GM21423 (cell line): ENCODE measurements around the gene LGALS3BP.

Experiments
- ATAC-seq: cut with Tn5 transposase; IDR thresholded peaks from one replicate; pipeline ENCODE4 v1.9.1; 2021; ENCODE audit warnings: mild to moderate bottlenecking, moderate library complexity; ENCODE audit not compliant: unreplicated experiment

The LGALS3BP gene

DNA sequence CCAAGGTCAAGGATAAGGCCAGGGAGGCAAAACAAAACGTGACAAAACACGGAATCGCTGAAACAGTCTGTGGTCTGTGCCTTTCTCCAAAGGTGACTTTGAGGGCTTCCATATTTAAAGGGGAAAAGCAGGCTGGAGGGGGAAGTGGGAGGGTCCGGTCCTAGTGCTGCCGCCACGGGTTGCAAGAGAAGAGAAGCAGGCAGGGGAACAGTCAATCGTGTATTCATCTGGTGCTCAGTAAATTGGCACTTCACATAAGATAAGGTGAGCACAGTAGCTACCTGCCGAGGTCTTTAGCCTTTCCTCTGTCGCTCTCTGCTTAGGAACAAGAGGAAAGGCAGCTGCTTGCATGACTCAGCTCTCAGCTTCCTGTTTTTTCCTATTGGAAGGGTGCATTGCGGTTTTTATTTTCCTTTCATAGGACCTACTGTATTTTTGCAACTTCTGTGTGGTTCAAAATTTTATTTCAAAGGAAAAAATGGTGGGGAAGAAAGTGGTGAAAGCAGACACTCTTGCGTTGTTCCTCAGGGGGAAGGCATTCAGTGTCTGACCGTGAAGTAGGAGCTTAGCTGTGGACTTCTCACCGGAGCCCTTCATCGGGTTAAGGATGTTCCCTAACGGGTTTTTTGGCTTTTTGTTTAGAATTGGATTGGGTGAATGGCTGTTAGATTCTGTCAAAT is 7.1 kb upstream of the LGALS3BP start:
- ATAC-seq = no peak

DNA sequence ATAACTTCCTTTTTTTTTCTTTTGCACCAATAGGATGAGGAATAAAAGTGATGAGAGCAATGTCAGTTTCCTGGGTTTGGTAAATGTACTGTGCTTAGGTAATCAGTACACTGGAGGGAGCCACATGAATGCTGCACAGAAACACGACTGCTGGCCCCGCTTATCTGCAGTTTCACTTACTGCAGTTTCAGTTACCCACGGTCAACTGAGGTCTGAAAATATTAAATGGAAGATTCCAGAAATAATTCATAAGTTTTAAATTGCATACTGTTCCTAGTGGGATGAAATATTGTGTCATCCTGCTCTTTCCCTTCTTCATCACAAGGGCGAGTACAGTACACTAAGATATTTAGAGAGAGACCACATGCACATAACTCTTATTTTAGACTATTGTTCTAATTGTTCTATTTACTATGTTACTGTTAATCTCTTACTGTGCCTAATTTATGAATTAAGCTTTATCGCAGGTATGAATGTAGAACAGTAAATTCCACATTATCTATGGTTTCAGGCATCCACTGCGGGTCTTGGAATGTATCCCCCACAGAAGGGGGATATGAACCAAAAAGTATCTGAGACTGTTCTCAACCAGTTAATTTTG is 6.4 kb upstream of the LGALS3BP start:
- no peak for ATAC-seq

DNA sequence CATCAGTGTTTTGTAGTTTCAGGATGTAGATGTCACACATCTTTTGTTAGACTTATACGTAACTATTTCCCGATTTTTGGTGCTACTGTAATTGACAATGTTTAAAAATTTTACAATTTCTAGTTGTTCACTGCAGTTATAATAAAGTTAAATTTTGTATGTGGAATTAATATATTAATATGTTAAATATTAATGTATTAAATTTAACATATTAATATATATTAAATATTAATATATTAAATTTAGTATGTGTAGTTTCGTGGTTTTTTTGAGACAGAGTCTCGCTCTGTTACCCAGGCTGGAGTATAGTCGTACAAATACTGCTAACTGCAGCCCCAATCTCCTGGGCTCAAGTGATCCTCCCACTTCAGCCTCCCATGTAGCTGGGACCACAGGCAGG is 5.7 kb upstream of the LGALS3BP start:
- no peak for ATAC-seq

DNA sequence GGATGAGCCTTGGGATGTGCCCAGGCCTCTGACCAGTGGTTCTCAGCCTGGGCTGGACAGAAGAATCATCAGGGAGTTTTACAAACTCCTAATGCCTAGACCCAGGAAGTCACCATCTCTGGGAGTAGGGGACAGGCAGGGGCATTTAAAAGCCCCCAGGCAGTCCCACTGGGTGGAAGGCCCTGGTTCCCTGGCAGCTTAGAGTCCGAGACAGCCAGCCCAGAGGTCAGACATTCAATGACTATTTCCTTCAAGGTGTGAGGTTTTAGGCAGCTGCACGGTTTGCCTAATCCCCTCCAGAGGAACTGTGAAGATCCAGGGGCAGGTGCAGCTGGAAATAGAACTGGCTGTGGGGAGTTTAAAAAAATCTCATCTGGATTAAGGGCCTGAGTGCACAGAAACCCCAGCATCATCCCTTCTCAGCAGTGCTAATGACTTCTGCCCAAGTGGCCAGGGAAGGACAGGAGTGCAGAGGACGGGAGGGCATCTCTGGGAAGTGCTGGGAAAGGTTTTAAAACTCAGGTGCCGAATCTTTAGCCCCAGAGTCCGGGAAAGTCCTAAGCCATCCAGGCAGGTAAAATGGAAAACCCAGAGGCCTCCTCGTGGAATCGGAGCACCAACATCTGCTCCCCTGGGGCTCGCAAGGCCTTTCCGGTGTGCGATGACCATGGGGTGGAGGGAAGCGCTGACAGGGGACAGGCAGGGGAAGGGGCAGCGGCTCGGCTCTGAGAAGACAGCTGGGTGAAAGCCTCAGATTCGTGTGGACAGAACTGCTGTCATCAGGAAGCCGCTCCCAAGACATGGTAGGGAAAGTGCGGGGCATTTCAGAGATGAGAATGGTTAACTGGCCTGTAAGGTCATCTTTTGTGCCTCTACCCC is 1.5 kb upstream of the LGALS3BP start:
- no peak for ATAC-seq

DNA sequence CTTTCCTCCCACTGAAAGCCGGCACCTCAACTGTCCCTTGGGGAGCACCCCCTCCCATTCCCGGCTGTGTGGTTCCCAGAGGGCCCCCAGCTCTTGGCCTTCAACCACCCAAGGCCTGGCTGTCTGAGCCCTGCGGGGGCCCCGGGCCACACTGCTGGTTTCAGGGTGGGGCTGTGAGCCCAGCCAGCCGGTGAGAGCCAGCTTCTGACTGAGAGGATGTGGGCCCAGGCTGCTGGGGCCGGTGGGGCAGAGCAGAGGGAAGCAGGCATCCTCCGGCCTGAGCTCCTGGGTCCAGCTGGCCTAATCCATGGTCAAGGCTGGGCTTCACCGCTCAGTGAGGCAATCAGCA is 875 bp upstream of the LGALS3BP start:
- ATAC-seq = no peak

GRCh38 chr17:78977997-78978973 is 1.4 kb downstream of the LGALS3BP start:
- ATAC-seq = no peak

GRCh38 chr17:78977681-78977943 is 2.1 kb downstream of the LGALS3BP start:
- ATAC-seq = no peak

GRCh38 chr17:78976907-78977680 is 2.6 kb downstream of the LGALS3BP start:
- ATAC-seq = no peak

DNA sequence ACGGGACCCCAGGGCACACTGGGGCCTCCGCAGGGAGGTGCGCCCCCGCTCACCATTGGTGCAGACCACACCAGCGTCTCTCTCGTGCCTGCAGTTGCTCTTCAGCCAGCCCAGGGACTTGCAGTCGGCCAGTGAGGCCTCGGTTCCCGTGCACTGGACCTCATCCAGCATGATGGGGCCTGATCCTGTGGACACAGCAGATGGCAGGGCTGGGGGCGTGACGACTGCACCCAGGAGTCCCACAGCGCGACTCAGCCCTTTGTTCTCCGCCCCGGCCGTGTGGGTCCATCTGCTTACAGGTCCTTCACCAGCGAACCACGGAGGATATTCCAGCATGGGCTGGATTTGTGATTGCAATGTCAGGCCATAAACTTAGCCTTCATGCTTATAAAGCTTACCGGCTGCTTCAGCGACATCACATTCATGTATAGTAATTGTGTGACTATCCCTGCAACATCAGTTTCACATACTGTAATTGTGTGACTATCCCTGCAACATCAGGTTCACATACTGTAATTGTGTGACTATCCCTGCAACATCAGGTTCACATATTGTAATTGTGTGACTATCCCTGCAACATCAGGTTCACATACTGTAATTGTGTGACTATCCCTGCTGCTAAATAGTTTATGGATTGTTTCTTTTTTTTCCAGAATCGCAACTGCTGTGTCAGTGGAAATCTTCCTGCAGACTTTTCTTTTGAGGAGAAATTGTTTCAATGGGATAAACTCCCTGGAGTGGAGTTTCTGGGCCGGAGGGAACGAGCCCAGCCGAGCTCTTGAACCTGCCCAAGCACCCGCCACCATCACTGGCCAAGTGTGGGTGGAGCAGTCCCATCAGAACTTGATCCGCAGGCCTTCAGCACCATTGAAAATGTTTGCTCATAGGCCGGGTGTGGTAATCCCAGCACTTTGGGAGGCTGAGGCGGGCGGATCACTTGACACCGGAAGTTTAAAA is 4.8 kb downstream of the LGALS3BP start:
- no peak for ATAC-seq

- ATAC-seq = no peak
These were observed 5.8 kb downstream of the LGALS3BP start for GRCh38 chr17:78973792-78974520.

DNA sequence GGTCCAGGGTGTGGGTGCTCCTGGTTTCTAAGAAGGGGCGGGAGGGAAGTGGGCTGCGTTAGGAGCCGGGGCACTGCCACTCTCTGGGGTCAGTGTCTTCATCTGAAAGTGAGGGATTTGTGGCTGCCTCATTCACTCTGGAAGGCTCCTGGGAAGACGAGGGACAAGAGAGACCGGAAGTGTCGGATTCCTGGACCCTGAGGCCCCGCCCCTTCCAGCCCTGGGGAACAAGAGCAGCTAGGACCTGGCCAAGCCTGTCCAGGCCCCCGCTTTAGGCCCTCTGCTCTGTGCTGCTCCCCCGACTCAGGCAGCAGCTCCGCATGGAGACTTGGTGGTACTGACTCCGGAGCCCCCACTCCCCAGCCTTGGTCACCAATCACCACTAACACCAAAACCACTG is 6.5 kb downstream of the LGALS3BP start:
- ATAC-seq = no peak

DNA sequence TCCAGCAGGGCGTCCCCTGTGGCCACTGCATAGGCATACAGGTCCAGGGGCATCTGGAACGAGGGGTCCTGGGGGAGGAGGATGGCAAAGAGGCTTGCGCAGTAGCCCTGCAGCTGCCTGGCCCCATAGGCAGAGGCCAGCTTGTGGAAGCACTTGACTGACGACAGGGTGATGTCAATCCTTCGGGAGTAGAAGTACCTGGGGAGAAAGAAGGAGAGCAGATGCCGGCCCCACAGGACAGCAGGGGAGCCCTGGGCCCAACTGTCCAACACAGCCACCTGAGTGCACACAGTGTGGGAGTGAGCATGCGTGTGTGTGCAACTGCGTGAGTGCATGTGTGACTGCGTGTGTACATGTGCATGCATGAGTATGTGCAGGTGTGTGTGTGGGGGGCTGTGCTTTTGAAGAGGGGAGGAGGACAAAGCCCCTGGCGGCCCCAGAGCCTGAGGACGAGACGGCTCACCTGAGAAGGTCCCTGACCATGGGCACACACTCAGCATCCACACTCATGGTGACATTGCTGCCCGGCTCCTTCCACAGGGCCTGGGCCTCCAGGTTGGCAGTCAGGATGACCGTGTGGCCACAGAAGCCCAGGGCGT is 7.1 kb downstream of the LGALS3BP start:
- no peak for ATAC-seq

DNA sequence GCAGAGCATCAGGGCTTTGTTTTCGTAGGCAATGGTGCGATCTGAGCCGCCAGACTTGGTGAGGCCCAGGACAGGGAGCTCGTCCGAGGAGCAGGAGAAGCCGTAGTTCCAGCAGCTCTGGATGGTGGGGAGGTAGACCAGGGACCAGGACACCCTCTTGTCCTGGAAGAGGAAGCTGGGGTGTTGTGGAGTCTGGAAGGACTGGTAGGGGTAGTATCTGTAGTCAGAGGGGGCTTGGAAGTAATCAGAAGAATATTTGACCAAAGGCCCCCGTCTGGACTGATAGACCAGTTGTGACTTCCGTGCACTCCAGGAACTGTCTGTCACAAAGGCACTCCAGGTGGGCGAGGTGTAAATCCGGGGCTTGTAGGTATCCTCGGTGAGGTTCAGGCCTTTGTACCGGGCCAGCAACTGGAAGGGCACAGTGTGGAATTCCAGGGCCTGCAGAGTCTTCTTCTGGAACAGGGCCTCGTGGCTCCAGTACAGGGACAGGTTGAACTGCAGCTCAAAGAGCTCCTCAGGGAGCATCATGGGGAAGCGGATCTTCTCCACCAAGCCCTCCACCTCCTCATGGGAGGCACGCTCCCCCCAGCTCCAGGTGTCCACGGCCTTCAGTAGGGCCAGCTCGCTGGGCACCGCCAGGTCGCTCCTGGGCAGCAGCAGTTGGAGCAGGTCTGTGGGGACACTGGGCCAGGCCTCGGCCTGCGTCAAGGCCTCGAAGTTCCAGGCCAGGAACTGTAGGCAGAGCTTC is 7.8 kb downstream of the LGALS3BP start:
- ATAC-seq = no peak

GRCh38 chr17:78970834-78971755 is 8.6 kb downstream of the LGALS3BP start:
- ATAC-seq = no peak

DNA sequence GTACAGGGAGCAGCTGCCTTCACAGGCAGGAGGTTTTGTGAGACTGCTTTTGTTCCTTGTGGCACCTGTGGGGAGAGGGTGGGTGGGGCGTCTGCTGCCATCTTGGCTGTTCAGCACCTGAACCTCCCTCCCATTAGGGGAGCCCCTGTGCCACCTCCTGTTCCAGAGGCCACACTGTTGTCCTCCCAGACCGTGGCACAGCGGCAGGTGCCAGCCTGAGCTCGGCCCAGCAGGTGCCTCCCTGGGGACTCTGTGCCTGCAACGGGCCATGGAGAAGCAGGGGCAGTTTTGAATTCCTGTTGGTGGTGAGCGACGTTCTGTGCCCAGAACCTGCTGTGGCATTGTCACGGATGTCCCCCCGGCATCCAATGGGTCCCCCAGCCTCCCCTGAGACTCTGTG is 9.9 kb downstream of the LGALS3BP start:
- no peak for ATAC-seq

DNA sequence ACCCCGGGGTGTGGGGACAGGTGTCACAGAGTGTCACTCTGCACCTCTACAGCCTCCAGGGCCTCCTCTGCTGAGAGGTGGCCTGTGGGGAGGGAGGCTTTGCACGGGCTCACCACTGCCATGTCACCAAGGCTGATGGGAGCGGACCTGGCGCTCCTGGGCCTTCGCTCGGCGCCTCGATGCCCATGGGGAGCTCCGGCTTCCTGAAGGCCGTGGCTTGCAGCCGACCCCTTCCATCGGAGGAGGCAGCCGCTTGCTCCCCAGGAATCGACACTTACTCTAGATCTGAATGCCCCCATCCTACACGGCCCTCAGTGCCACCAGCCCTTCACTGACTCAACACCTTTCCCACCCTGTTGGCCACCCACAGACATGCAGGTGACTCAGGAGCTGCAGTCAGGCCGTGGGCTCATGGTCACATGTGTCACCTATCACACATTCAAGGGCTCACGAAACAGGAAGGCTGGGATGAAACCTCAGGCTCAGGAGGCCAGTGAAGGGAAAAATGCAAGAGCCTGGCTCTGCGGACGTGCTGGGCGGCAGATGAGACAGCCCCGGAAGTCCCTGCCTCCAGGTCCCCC is 11.9 kb downstream of the LGALS3BP start:
- no peak for ATAC-seq
